H9 (cell line): Measurements from ENCODE around the gene FAM217B. TPM values are rescaled to one million over a fixed set of nuclear protein-coding genes. Genes with fewer than 3 reads are reported as not detected.

Experiments used
- DNase-seq: peaks from one replicate; pipeline ENCODE4 v3.0.0-alpha.2; 2017
- H2AFZ ChIP-seq: one replicate; pipeline ENCODE4 v1.6.1; 2013; ENCODE audit warnings: mild to moderate bottlenecking, low read length, control low read depth, moderate library complexity
- H2AK5ac ChIP-seq: 2 replicates; pipeline ENCODE4 v1.6.1; 2013; ENCODE audit warnings: low read length, control low read depth, mixed read lengths; ENCODE audit not compliant: insufficient read length
- H2BK120ac ChIP-seq: one replicate; pipeline ENCODE4 v1.6.1; 2013; ENCODE audit warnings: low read depth, mild to moderate bottlenecking, low read length, control low read depth, inconsistent platforms; ENCODE audit not compliant: poor library complexity, severe bottlenecking
- H2BK12ac ChIP-seq: 2 replicates; pipeline ENCODE4 v1.6.1; 2013; ENCODE audit warnings: low read length, control low read depth, mixed read lengths, low read depth; ENCODE audit not compliant: insufficient read length
- H2BK15ac ChIP-seq: 2 replicates; pipeline ENCODE4 v1.6.1; 2013; ENCODE audit warnings: low read depth, low read length, control low read depth
- H2BK20ac ChIP-seq: one replicate; pipeline ENCODE4 v1.6.1; 2013; ENCODE audit warnings: low read depth, mild to moderate bottlenecking, low read length, control low read depth, inconsistent platforms; ENCODE audit not compliant: poor library complexity, severe bottlenecking
- H2BK5ac ChIP-seq: 2 replicates; pipeline ENCODE4 v1.6.1; 2013; ENCODE audit warnings: low read length, control low read depth, mixed read lengths; ENCODE audit not compliant: insufficient read length
- H3K14ac ChIP-seq: 2 replicates; pipeline ENCODE4 v1.6.1; 2013; ENCODE audit warnings: low read length, control low read depth; ENCODE audit not compliant: insufficient read depth
- H3K18ac ChIP-seq: 2 replicates; pipeline ENCODE4 v1.6.1; 2013; ENCODE audit warnings: low read depth, mild to moderate bottlenecking, mixed read lengths, low read length, control low read depth; ENCODE audit not compliant: insufficient read length
- H3K23ac ChIP-seq: 2 replicates; pipeline ENCODE4 v1.6.1; 2013; ENCODE audit warnings: low read length, control low read depth, mixed read lengths, low read depth; ENCODE audit not compliant: insufficient read length
- H3K23me2 ChIP-seq: 2 replicates; pipeline ENCODE4 v1.6.1; 2013; ENCODE audit warnings: low read depth, mild to moderate bottlenecking, mixed read lengths, low read length, control low read depth; ENCODE audit not compliant: insufficient read length, poor library complexity, severe bottlenecking
- H3K27ac ChIP-seq: 2 replicates; pipeline ENCODE4 v1.5.1; 2013; ENCODE audit warnings: low read length, control low read depth, mixed read lengths, low read depth; ENCODE audit not compliant: insufficient read length
- H3K27me3 ChIP-seq: 2 replicates; pipeline ENCODE4 v1.6.1; 2013; ENCODE audit warnings: low read length, control low read depth, inconsistent platforms; ENCODE audit not compliant: insufficient read depth
- H3K4ac ChIP-seq: 2 replicates; pipeline ENCODE4 v1.6.1; 2013; ENCODE audit warnings: low read depth, mild to moderate bottlenecking, control low read depth, inconsistent platforms, low read length, moderate library complexity
- H3K4me1 ChIP-seq: 2 replicates; pipeline ENCODE4 v1.6.1; 2013; ENCODE audit warnings: low read length, control low read depth, inconsistent platforms; ENCODE audit not compliant: insufficient read depth
- H3K4me2 ChIP-seq: 2 replicates; pipeline ENCODE4 v1.6.1; 2013; ENCODE audit warnings: low read length, control low read depth, mixed read lengths; ENCODE audit not compliant: insufficient read length, insufficient read depth
- H3K56ac ChIP-seq: 2 replicates; pipeline ENCODE4 v1.6.1; 2013; ENCODE audit warnings: low read depth, mild to moderate bottlenecking, mixed read lengths, low read length, control low read depth; ENCODE audit not compliant: insufficient read length
- H3K79me1 ChIP-seq: 2 replicates; pipeline ENCODE4 v1.6.1; 2013; ENCODE audit warnings: low read depth, mild to moderate bottlenecking, moderate library complexity, low read length, control low read depth, inconsistent platforms; ENCODE audit not compliant: insufficient read depth, poor library complexity, severe bottlenecking
- H3K79me2 ChIP-seq: 2 replicates; pipeline ENCODE4 v1.6.1; 2013; ENCODE audit warnings: low read length, control low read depth, inconsistent platforms; ENCODE audit not compliant: insufficient read depth
- H3K9ac ChIP-seq: 2 replicates; pipeline ENCODE4 v1.6.1; 2013; ENCODE audit warnings: low read length, control low read depth, mixed read lengths; ENCODE audit not compliant: insufficient read length; ENCODE audit errors: extremely low read depth
- H3K9me3 ChIP-seq: one replicate; pipeline ENCODE4 v1.6.1; 2013; ENCODE audit warnings: low read depth, low read length, inconsistent platforms; ENCODE audit not compliant: control insufficient read depth
- H3T11ph ChIP-seq: one replicate; pipeline ENCODE4 v1.6.1; 2013; ENCODE audit warnings: mild to moderate bottlenecking, low read length, control low read depth, inconsistent platforms
- H4K20me1 ChIP-seq: one replicate; pipeline ENCODE4 v1.6.1; 2013; ENCODE audit not compliant: control insufficient read depth, insufficient read length, insufficient read depth
- H4K5ac ChIP-seq: 2 replicates; pipeline ENCODE4 v1.6.1; 2013; ENCODE audit warnings: low read depth, mild to moderate bottlenecking, mixed read lengths, low read length, control low read depth; ENCODE audit not compliant: insufficient read length
- H4K8ac ChIP-seq: replicated peaks from 2 replicates; pipeline ENCODE4 v1.6.1; 2013; ENCODE audit warnings: low read length, control low read depth, mixed read lengths, low read depth; ENCODE audit not compliant: insufficient read length
- H4K91ac ChIP-seq: 2 replicates; pipeline ENCODE4 v1.6.1; 2013; ENCODE audit warnings: low read depth, mild to moderate bottlenecking, moderate library complexity, mixed read lengths, low read length, control low read depth; ENCODE audit not compliant: insufficient read length
- H3K27ac Mint-ChIP-seq, 3 experiments: 2 replicates in 2 of 3; 3 replicates in 1 of 3; pipeline ENCODE4 v1.8.0; 2020 to 2021; ENCODE audit warnings: mixed read lengths in 3 of 3, mild to moderate bottlenecking in 1 of 3, moderate library complexity in 1 of 3
- H3K27me3 Mint-ChIP-seq: 2 replicates; pipeline ENCODE4 v1.8.0; 2021; ENCODE audit warnings: low read depth, mild to moderate bottlenecking, moderate library complexity, mixed read lengths
- H3K36me3 Mint-ChIP-seq, 3 experiments: 2 replicates in 2 of 3; 3 replicates in 1 of 3; pipeline ENCODE4 v1.8.0; 2020 to 2021; ENCODE audit warnings: low read depth in 3 of 3, mixed read lengths in 3 of 3; ENCODE audit not compliant: insufficient read depth in 1 of 3
- H3K4me1 Mint-ChIP-seq, 2 experiments: 2 replicates each; pipeline ENCODE4 v1.8.0; 2020; ENCODE audit warnings: mixed read lengths in 2 of 2
- H3K4me3 Mint-ChIP-seq, 2 experiments: 2 replicates in 1 of 2; 3 replicates in 1 of 2; pipeline ENCODE4 v1.8.0; 2020 to 2021; ENCODE audit warnings: mild to moderate bottlenecking in 2 of 2, mixed read lengths in 2 of 2, moderate library complexity in 1 of 2
- H3K9me3 Mint-ChIP-seq, 2 experiments: 2 replicates in 1 of 2; 3 replicates in 1 of 2; pipeline ENCODE4 v1.8.0; 2020; ENCODE audit warnings: mild to moderate bottlenecking in 2 of 2, mixed read lengths in 2 of 2, moderate library complexity in 1 of 2
- CTCF ChIP-seq: fragments of 200-600 bp; sonication (generic); conservative IDR thresholded peaks from 3 replicates; pipeline ENCODE4 v1.8.0; 2021; ENCODE audit warnings: antibody characterized with exemption, mild to moderate bottlenecking
- WGBS: extraction: QIAGEN DNeasy Blood & Tissue Kit; methylation state at CpG from one replicate; pipeline ENCODE4 v1.1.7; 2013; ENCODE audit warnings: missing lambda C conversion rate, low lambda C conversion rate, mixed read lengths; ENCODE audit not compliant: insufficient read length; ENCODE audit errors: extremely low coverage; 5-methylcytosine and 5-hydroxymethylcytosine counted together
- total RNA-seq: library from RNA; stranded (reverse); gene quantifications from 2 replicates; pipeline ENCODE4 v1.2.1, GENCODE V29; 2021

The FAM217B gene
- total RNA-seq, 1 experiment from 2014 or later: 24.5 TPM

GRCh38 chr20:59992526-59993084 is 52.4 kb downstream of the FAM217B start:
- no peak overlapping the region for H3K23ac ChIP-seq
- no peaks in the 10 kb centered on the region for H3K79me2 ChIP-seq
- Mint-ChIP-seq H3K36me3 (peaks cover 0 to 2% (median 0%) of the 10 kb centered on the region in 3 experiments; a peak in 2 of 7 replicates), H3K4me3 (no peak overlapping the region), H3K27ac (no peak overlapping the region), H3K9me3 (peaks cover 0 to 2% of the 10 kb centered on the region in 2 experiments; a peak in 2 of 5 replicates), H3K4me1 (peaks cover 40 to 41% of the 10 kb centered on the region in 2 experiments), H3K27me3 (peaks cover 2% of the 10 kb centered on the region; the same call in 1 of the 2 replicates)
- no peak for TF ChIP-seq CTCF
- H3K27me3 ChIP-seq: no peaks in the 10 kb centered on the region
- no peaks in the 10 kb centered on the region for H4K20me1 ChIP-seq
- DNase-seq: no peak
- no peaks in the 10 kb centered on the region for H3K9me3 ChIP-seq
- no peak overlapping the region for H2BK12ac ChIP-seq
- no peaks in the 10 kb centered on the region for H3K4me1 ChIP-seq
- no peak overlapping the region for H3T11ph ChIP-seq
- H3K4me2 ChIP-seq: no peak overlapping the region
- no peak overlapping the region for H2BK20ac ChIP-seq
- H4K8ac ChIP-seq: no peak overlapping the region
- H2BK5ac ChIP-seq: no peak overlapping the region
- H3K18ac ChIP-seq: no peak overlapping the region
- H3K79me1 ChIP-seq: no peaks in the 10 kb centered on the region
- WGBS: no CpG with 5 or more reads among the region's 4 CpGs
- H3K56ac ChIP-seq: no peak overlapping the region
- no peak overlapping the region for H4K91ac ChIP-seq
- no peak overlapping the region for H3K4ac ChIP-seq
- H2AK5ac ChIP-seq: no peak overlapping the region
- no peak overlapping the region for H3K27ac ChIP-seq
- H2BK15ac ChIP-seq: no peak overlapping the region
- no peak overlapping the region for H4K5ac ChIP-seq
- H3K23me2 ChIP-seq: peaks cover 8% of the 10 kb centered on the region
- H3K9ac ChIP-seq: no peak overlapping the region
- H2BK120ac ChIP-seq: no peak overlapping the region
- H2AFZ ChIP-seq: no peak overlapping the region
- H3K14ac ChIP-seq: no peak overlapping the region
